Mucosa of stomach (tissue), 1 donor: ENCODE results near the gene PSPN.
"Not testable (repeated sequence)": the region's sequence is repeated elsewhere in the genome, so short reads cannot be mapped to it uniquely, and the experiment has no call there.

Experiments used
- H3K27me3 ChIP-seq: one replicate; pipeline ENCODE4 v1.7.0; 2013; ENCODE audit warnings: mild to moderate bottlenecking, low read length; ENCODE audit not compliant: control insufficient read depth, insufficient read depth
- H3K36me3 ChIP-seq: one replicate; pipeline ENCODE4 v1.7.0; 2013; ENCODE audit warnings: low read length; ENCODE audit not compliant: control insufficient read depth, insufficient read depth
- H3K4me1 ChIP-seq: one replicate; pipeline ENCODE4 v1.7.0; 2013; ENCODE audit warnings: mild to moderate bottlenecking, low read length; ENCODE audit not compliant: control insufficient read depth, insufficient read depth
- H3K4me3 ChIP-seq: one replicate; pipeline ENCODE4 v1.7.0; 2013; ENCODE audit warnings: low read length
- H3K9ac ChIP-seq: one replicate; pipeline ENCODE4 v1.7.0; 2013; ENCODE audit warnings: mild to moderate bottlenecking, low read length, moderate library complexity
- H3K9me3 ChIP-seq: one replicate; pipeline ENCODE4 v1.7.0; 2013; ENCODE audit warnings: mild to moderate bottlenecking, low read length, moderate library complexity; ENCODE audit not compliant: control insufficient read depth
- donor health status: Pancreatic carcinoma.

Gene PSPN

GRCh38 chr19:6414793-6415590 is 39.3 kb upstream of the PSPN start:
- H3K36me3 ChIP-seq: peaks cover 17% of the 10 kb centered on the region
- H3K9ac ChIP-seq: no peak overlapping the region
- no peaks in the 10 kb centered on the region for H3K4me1 ChIP-seq
- no peak overlapping the region for H3K4me3 ChIP-seq
- no peaks in the 10 kb centered on the region for H3K9me3 ChIP-seq
- H3K27me3 ChIP-seq: no peaks in the 10 kb centered on the region

GRCh38 chr19:6413721-6414643 is 38.2 kb upstream of the PSPN start:
- H3K36me3 ChIP-seq: peaks cover 13% of the 10 kb centered on the region
- H3K4me1 ChIP-seq: no peaks in the 10 kb centered on the region
- no peaks in the 10 kb centered on the region for H3K27me3 ChIP-seq
- H3K4me3 ChIP-seq: no peak overlapping the region
- no peak overlapping the region for H3K9ac ChIP-seq
- no peaks in the 10 kb centered on the region for H3K9me3 ChIP-seq

- Histone ChIP-seq H3K27me3 (no peaks in the 10 kb centered on the region), H3K4me1 (no peaks in the 10 kb centered on the region), H3K9ac (no peak overlapping the region), H3K36me3 (peaks cover 9% of the 10 kb centered on the region), H3K4me3 (no peak overlapping the region), H3K9me3 (no peaks in the 10 kb centered on the region)
Measured at GRCh38 chr19:6413291-6413690, 37.6 kb upstream of the PSPN start.

DNA sequence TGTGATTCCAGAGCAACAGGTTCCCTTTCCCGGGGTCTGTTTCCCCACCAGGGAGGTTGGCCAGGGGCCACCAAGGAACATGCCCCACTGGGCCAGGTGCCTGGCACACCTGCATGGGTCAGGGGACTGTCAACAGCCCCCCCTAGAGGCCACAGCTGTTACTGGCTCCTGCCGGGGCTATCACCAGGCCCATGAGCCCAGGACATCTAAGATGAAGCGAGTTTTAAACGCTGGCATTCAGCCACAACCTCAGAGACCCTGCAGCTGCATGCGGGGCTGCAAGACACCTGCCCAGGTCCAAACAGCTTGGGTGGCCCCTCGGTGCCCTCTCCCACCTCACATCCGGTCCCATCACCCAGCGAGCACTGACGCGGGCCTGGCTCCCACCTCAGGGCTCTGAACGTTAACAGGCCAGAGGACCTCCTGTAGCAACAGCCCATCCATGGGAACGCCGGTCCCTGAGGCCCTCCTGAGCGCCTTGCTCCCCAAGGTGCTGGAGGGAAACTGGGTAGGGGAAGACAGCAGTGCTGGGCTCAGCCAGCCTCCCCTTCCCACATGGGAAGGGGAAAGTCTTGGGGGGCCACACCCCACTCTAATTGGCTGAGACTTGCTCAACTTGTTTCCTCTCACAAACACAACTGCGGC is 36.8 kb upstream of the PSPN start:
- Histone ChIP-seq H3K27me3 (no peaks in the 10 kb centered on the region), H3K4me1 (no peaks in the 10 kb centered on the region), H3K9ac (no peak overlapping the region), H3K9me3 (no peaks in the 10 kb centered on the region), H3K4me3 (no peak overlapping the region), H3K36me3 (peaks cover 9% of the 10 kb centered on the region)

- Histone ChIP-seq H3K4me3 (no peak overlapping the region), H3K27me3 (no peaks in the 10 kb centered on the region), H3K36me3 (peaks cover 9% of the 10 kb centered on the region), H3K4me1 (no peaks in the 10 kb centered on the region), H3K9me3 (no peaks in the 10 kb centered on the region), H3K9ac (no peak overlapping the region)
Measured at GRCh38 chr19:6412061-6412446, 36.3 kb upstream of the PSPN start.

DNA sequence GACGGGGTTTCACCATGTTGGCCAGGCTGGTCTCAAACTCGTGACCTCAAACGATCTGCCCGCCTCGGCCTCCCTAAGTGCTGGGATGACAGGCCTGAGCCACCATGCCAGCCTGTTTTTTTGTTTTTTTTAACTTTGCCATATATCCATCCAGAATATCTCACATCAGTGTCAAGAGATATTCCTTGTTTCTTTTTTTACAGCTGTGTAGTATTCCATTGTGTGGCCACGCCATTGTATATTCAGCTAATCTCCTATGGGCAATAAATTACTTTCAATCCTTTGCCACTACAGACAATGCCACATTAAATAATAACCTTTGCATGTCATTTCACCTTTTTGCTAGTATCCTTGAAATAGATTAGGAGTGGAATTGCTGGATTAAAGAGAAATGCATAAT is 33.6 kb upstream of the PSPN start:
- H3K4me3 ChIP-seq: no peak overlapping the region
- H3K9me3 ChIP-seq: no peaks in the 10 kb centered on the region
- H3K36me3 ChIP-seq: no peaks in the 10 kb centered on the region
- H3K27me3 ChIP-seq: no peaks in the 10 kb centered on the region
- no peaks in the 10 kb centered on the region for H3K4me1 ChIP-seq
- no peak overlapping the region for H3K9ac ChIP-seq

DNA sequence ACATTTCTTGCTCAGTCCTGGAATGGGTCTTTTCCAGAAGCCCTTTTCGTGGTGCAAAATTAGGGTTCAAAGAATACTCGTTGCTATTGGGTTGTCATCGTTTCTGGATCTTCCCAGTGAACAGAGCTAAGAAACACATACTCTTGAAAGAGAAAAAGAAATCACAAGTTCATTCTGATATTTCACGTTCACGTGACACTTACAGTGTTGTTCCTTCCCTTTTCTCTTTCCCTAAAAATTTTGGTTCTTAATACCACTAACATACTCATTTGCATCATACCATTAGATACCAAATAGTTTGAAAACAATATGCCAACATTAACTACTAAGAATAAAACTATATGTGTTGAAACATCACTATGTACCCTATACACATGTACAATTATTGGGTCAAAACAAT is 30.7 kb upstream of the PSPN start:
- H3K9ac ChIP-seq: no peak overlapping the region
- H3K27me3 ChIP-seq: no peaks in the 10 kb centered on the region
- peaks cover 4% of the 10 kb centered on the region for H3K4me1 ChIP-seq
- H3K9me3 ChIP-seq: no peaks in the 10 kb centered on the region
- no peaks in the 10 kb centered on the region for H3K36me3 ChIP-seq
- H3K4me3 ChIP-seq: no peak overlapping the region

GRCh38 chr19:6402837-6403608 is 27.3 kb upstream of the PSPN start:
- Histone ChIP-seq H3K27me3 (no peaks in the 10 kb centered on the region), H3K9me3 (no peaks in the 10 kb centered on the region), H3K4me1 (peaks cover 4% of the 10 kb centered on the region), H3K36me3 (no peaks in the 10 kb centered on the region), H3K9ac (no peak overlapping the region), H3K4me3 (no peak overlapping the region)

GRCh38 chr19:6402058-6402457 is 26.3 kb upstream of the PSPN start:
- Histone ChIP-seq H3K36me3 (no peaks in the 10 kb centered on the region), H3K9me3 (no peaks in the 10 kb centered on the region), H3K9ac (no peak overlapping the region), H3K4me1 (peaks cover 4% of the 10 kb centered on the region), H3K27me3 (no peaks in the 10 kb centered on the region), H3K4me3 (no peak overlapping the region)

- H3K4me1 ChIP-seq, H3K9me3 ChIP-seq, H3K27me3 ChIP-seq, H3K36me3 ChIP-seq, H3K9ac ChIP-seq, H3K4me3 ChIP-seq: not testable (repeated sequence)
Measured at GRCh38 chr19:6400062-6400944, 24.6 kb upstream of the PSPN start.

DNA sequence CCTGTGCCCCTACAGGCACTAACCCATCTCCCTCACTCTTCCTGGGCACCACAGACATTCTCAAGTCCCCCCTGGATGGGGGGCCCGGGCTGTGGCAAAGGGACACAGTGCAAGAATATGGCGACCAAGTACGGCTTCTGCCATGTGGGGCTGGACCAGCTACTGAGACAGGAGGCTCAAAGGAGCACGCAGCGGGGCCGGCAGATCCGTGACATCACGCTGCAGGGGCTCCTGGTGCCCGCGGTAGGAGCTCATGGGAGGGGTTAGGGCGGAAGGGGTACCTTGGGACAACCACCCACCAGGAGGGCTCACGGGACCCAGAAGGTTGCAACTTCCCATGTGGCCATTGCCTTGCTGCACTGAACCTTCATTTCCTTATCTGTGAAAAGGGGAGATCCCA is 20.6 kb upstream of the PSPN start:
- no peaks in the 10 kb centered on the region for H3K36me3 ChIP-seq
- H3K27me3 ChIP-seq: no peaks in the 10 kb centered on the region
- no peak overlapping the region for H3K9ac ChIP-seq
- H3K4me1 ChIP-seq: peaks cover 14% of the 10 kb centered on the region
- H3K4me3 ChIP-seq: no peak overlapping the region
- no peaks in the 10 kb centered on the region for H3K9me3 ChIP-seq
